Pericardium fibroblast (primary cell): ENCODE results near the gene GGTLC1. TPM values are rescaled to one million over a fixed set of nuclear protein-coding genes. Genes with fewer than 3 reads are reported as not detected.

Experiments
- total RNA-seq: library from RNA; depleted of rRNA; stranded (reverse); fragments of >200 nt; gene quantifications from 2 replicates; pipeline ENCODE4 v1.2.3, GENCODE V29; 2015

GGTLC1 gene
- total RNA-seq = not detected in 2 replicates

DNA sequence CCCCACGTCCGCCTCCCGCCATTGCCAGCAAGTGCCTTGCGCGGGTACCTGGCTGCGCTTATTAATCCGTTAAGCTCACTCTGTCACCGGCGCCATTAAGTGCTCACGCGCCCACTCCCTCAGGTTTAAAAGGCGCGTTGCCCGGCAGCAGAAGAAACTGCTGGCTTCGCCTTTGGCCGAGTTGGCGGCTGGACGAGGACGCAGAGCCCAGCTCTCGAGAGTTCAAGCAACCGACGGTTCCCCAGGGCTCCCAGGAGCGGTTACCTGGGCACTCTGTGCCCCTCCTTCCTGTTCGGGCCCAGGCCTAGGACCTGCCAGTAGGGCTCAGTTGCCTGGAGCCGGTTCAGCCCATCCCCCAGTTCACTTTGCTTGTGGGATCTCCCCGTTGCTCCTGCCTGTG lies at the start of gene GGTLC1:
Gene GGTLC1, minus strand, starts transcription at position 219 of the 400 bp plus-strand sequence. CDS start 2,168 bp downstream, outside the sequence.

Other genes with a start within 250 kb of the GGTLC1 start
- not detected in 2 replicates for gene CST1, start 237.8 kb downstream of the GGTLC1 start, total RNA-seq
- not detected in 2 replicates for gene CST2, start 162.1 kb downstream of the GGTLC1 start, total RNA-seq
- gene CST5, start 109.0 kb downstream of the GGTLC1 start, total RNA-seq = not detected in 2 replicates